Liver (tissue), 2 donors: ENCODE results near the gene ARL14EP.

Experiments
- CTCF ChIP-seq: fragments of 150-350 bp; IDR thresholded peaks from 2 replicates; pipeline ENCODE4 v1.5.1; 2017; ENCODE audit warnings: improper control_type of control experiment, low read depth, low read length; ENCODE audit not compliant: missing input control
- MAX ChIP-seq: IDR thresholded peaks from 2 replicates; pipeline ENCODE4 v1.6.1; 2016; ENCODE audit warnings: antibody characterized with exemption
- donor health status: healthy.

- no peak for TF ChIP-seq CTCF
- TF ChIP-seq MAX = no peak
Observed at GRCh38 chr11:30291331-30291730, 31.6 kb upstream of the ARL14EP start.
